ENCODE data around the gene POLG.

The POLG gene

GRCh38 chr15:89334510-89335297 is at the start of gene POLG:
TSS of gene POLG (minus strand) at chr15:89334824. CDS start at chr15:89333754, 1,070 bp downstream.
- DNase-seq: peak; percentile 91

GRCh38 chr15:89384176-89384604 is 49.6 kb upstream of the POLG start:
- no peak for DNase-seq

GRCh38 chr15:89383365-89384175 is 48.9 kb upstream of the POLG start:
- DNase-seq: peak; percentile 89

GRCh38 chr15:89381888-89382686 is 47.5 kb upstream of the POLG start:
- no peak for DNase-seq

GRCh38 chr15:89381331-89381730 is 46.7 kb upstream of the POLG start:
- DNase-seq: no peak

GRCh38 chr15:89379818-89380217 is 45.2 kb upstream of the POLG start:
- DNase-seq: no peak

- DNase-seq: no peak
These were observed 44.6 kb upstream of the POLG start for GRCh38 chr15:89379251-89379695.

- no peak for DNase-seq
These were observed 43.9 kb upstream of the POLG start for GRCh38 chr15:89378296-89379151.

- no peak for DNase-seq
These were observed 43.2 kb upstream of the POLG start for GRCh38 chr15:89377842-89378295.

GRCh38 chr15:89377024-89377841 is 42.6 kb upstream of the POLG start:
- DNase-seq: no peak

- DNase-seq: no peak
These were observed 41.8 kb upstream of the POLG start for GRCh38 chr15:89376388-89376787.

- DNase-seq: no peak
These were observed 40.7 kb upstream of the POLG start for GRCh38 chr15:89375093-89376005.

- DNase-seq: no peak
These were observed 39.7 kb upstream of the POLG start for GRCh38 chr15:89374086-89374981.

- DNase-seq: no peak
These were observed 37.7 kb upstream of the POLG start for GRCh38 chr15:89372069-89372935.

GRCh38 chr15:89371228-89372044 is 36.8 kb upstream of the POLG start:
- no peak for DNase-seq

GRCh38 chr15:89370978-89371227 is 36.3 kb upstream of the POLG start:
- DNase-seq: no peak
